ENCODE results near the gene C3orf49.

Gene C3orf49

GRCh38 chr3:63861306-63861705 lies 42.2 kb downstream of the C3orf49 start:
- Histone ChIP-seq H3K4me1 (peaks cover 0 to 19% (median 12%) of the 10 kb centered on the region in 4 donors), H3K27ac (no peak overlapping the region), H3K4me3 (no peak overlapping the region), H3K9me3 (no peaks in the 10 kb centered on the region), H3K27me3 (no peaks in the 10 kb centered on the region), H3K36me3 (no peaks in the 10 kb centered on the region)
- no peak for DNase-seq
- intact Hi-C loops (cut with DNase I; ENCODE audit: low total_unique reads) = loop anchor here (5.0 kb wide), 1 partner anchor 51 kb away; the partner anchor contains the start of gene SCAANT1
- no peak for TF ChIP-seq CTCF (IDR thresholded peaks at IDR 0.05)

GRCh38 chr3:63862804-63863149 lies 43.7 kb downstream of the C3orf49 start:
- intact Hi-C loops (cut with DNase I; ENCODE audit: low total_unique reads) = loop anchor here (5.0 kb wide), 1 partner anchor 50 kb away; the partner anchor contains the start of gene SCAANT1
- TF ChIP-seq CTCF (IDR thresholded peaks at IDR 0.05) = no peak
- peak overlapping the region; percentile 98 to 99 for H3K4me3 ChIP-seq
- peak overlapping the region; percentile 93 to 95 for H3K27ac ChIP-seq
- DNase-seq = no peak
- H3K36me3 ChIP-seq = no peaks in the 10 kb centered on the region
- peaks cover 0 to 19% (median 12%) of the 10 kb centered on the region in 4 donors for H3K4me1 ChIP-seq
- no peaks in the 10 kb centered on the region for H3K27me3 ChIP-seq
- no peaks in the 10 kb centered on the region for H3K9me3 ChIP-seq

DNA sequence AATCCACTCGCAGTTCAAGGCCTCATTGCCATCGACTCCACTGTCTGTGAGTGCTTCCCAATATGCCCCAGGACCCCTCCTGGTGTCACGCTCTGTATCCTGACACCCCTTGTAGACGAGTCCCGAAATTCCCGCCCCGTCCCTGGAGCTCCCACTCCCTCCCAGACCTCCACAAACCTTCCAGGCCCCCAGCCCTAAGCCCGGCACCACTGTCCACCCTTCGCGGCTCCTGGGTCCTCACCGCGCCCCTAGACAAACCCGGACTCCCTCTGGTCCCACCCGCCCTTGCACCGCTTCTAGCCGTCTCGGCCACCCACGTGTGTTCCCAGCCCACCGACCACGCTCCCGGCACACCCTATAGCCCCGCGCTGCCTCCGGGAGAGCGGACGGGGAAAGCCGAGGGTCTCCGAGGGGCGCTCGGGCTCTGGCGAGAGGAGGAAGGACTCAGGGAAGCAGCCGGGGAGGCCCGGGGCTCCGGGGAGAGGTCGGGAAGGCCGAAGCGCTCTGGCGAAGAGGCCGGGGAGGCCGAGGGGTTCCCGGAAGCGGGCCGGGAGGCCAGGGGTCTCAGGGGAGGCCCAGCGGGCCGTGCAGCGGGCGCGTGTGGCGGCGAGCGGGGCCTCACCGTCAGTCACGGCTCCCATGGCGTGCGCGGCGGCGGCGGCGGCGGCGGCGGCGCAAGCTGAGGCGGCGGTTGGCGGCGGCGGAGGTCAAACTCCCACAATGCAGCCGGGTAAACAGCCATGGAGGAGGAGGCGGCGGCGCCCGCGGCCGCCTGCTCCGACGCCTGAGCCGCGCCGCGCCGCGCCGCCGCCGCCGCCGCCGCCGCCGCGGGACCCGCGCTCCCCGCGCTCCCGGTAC lies 44.3 kb downstream of the C3orf49 start, which contains the start of the genes ATXN7 and THOC7:
ATXN7 (plus strand) TSS at position 718 of the 858 bp plus-strand sequence. CDS start 48,732 bp downstream, outside the sequence.
THOC7 (minus strand) TSS at position 656 of the 858 bp plus-strand sequence; CDS start at position 641, 15 bp downstream.
- peak; percentile 51 to 83 for DNase-seq
- H3K4me1 ChIP-seq = peaks cover 0 to 19% (median 12%) of the 10 kb centered on the region in 4 donors
- intact Hi-C loops (cut with DNase I; ENCODE audit: low total_unique reads) = loop anchor here (5.0 kb wide), 1 partner anchor 49 kb away; the partner anchor contains the start of gene SCAANT1
- H3K9me3 ChIP-seq = no peaks in the 10 kb centered on the region
- peak within 1 kb of the TSS; percentile 98 to 99 for H3K4me3 ChIP-seq
- peak within 1 kb of the TSS; percentile 94 to 95 for H3K27ac ChIP-seq
- no peak for TF ChIP-seq CTCF (IDR thresholded peaks at IDR 0.05)
- no peaks in the 10 kb centered on the region for H3K27me3 ChIP-seq
- no peaks in the 10 kb centered on the region for H3K36me3 ChIP-seq

DNA sequence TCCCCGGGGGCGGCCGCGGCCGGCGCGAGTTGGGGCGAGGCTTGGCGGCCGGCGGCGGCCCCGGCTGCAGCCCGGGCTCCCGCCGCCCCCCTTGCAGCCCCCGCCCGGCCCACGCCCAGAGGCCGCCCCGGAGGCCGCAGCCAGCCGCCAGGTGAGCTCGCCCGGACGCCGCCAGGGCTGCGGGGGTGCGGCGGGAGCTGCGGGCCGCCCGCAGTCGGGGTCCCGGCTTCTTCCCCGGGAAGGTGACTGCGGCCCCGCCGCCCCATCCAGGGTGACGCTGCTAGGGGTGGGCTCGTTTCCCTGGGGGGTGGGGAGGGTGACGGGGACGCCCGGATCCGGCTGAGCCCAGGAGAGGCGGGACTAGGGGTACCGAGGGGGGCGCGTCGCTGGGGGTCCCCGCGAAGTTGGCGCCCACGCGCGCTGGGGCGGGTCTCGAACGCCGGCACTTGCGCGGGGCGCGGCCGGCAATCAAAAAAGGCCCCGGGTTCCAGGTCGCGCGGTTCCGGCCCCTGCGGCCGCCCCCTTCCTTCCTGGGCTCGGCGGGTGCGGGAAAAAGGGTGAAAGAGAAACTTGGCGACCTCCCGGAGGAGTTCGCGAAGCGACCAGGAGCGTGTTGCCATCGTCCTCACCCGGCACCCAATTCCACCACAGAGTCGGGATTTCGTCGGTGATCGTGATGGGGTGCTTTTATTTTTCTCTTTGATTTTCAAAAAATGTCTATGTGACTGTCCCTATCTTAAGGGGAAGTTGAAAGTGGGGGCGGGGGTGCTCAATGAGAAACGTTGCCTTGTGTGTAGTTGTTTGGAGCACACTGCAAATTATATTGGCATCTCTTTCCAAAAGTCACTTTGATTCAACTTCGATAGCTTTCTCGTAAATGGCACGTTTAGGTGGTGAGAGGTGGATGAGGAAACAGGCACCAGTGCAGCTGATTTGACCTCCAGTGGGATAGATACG lies 45.2 kb downstream of the C3orf49 start:
- H3K36me3 ChIP-seq = no peaks in the 10 kb centered on the region
- TF ChIP-seq CTCF (IDR thresholded peaks at IDR 0.05) = no peak
- peak overlapping the region; percentile 94 to 95 for H3K27ac ChIP-seq
- intact Hi-C loops (cut with DNase I; ENCODE audit: low total_unique reads) = loop anchor here (5.0 kb wide), 1 partner anchor 48 kb away; the partner anchor contains the start of gene SCAANT1
- no peaks in the 10 kb centered on the region for H3K27me3 ChIP-seq
- peaks cover 0 to 20% (median 12%) of the 10 kb centered on the region in 4 donors for H3K4me1 ChIP-seq
- peak overlapping the region; percentile 98 to 99 for H3K4me3 ChIP-seq
- H3K9me3 ChIP-seq = no peaks in the 10 kb centered on the region
- DNase-seq = peak; percentile 55 to 72

DNA sequence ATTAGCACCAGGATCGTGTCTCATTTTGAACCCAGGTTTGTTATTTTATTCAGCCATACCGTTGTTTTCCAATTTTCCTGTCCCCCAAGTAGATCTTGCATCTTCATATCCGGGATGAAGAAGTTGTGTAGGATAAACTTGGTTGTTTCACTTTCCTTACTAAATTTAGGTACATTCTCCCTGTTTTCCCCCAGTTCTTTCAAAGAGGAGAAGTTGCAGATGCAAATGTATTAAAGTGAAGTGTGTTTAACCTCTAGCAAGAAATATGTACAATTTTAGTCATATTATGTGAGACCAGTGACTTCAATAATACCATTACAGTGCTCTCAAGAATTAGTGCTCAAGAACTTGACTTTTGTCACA lies 45.8 kb downstream of the C3orf49 start:
- DNase-seq = no peak
- H3K27ac ChIP-seq = peak overlapping the region; percentile 94 to 95
- peaks cover 0 to 27% (median 12%) of the 10 kb centered on the region in 4 donors for H3K4me1 ChIP-seq
- no peak for TF ChIP-seq CTCF (IDR thresholded peaks at IDR 0.05)
- intact Hi-C loops (cut with DNase I; ENCODE audit: low total_unique reads) = loop anchor here (5.0 kb wide), 1 partner anchor 47 kb away; the partner anchor contains the start of gene SCAANT1
- H3K9me3 ChIP-seq = no peaks in the 10 kb centered on the region
- no peaks in the 10 kb centered on the region for H3K27me3 ChIP-seq
- peak overlapping the region; percentile 98 to 99 for H3K4me3 ChIP-seq
- H3K36me3 ChIP-seq = no peaks in the 10 kb centered on the region

All from tibial artery (tissue), 4 donors.